Measurements from ENCODE around the gene MIGA2.

DNA sequence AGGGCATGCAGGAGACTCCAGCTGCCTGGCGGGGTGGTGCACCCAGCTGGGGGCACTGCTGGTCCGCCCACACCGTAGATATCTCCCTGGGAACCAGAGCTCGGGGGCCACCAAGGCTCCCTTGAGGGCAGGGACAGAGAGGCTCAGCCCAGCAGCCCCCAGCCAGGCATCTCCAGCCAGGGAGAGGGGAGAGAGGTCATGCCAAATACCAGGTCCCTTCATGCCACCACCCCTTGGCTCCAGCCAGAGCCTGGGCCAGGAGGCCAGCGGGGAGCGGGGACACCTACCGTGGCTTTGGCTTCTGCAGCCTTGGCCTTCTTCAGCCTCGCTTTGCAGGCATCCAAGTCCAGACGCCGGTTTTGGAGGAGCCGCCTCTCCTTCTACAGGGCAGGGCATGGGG, 22.3 kb upstream of the MIGA2 start:
- TF ChIP-seq CREB1 (CRISPR knock-in tag; IDR thresholded peaks at IDR 0.05; ENCODE audit: low read depth) (no peak), POLR2AphosphoS5 (IDR thresholded peaks at IDR 0.05; ENCODE audit: low read depth) (no peak), EZH2 (IDR thresholded peaks at IDR 0.05; ENCODE audit: low read depth, unreplicated experiment) (no peak), JUNB (IDR thresholded peaks at IDR 0.05; ENCODE audit: unreplicated experiment) (no peak)
- TF ChIP-seq, protein P1, sequence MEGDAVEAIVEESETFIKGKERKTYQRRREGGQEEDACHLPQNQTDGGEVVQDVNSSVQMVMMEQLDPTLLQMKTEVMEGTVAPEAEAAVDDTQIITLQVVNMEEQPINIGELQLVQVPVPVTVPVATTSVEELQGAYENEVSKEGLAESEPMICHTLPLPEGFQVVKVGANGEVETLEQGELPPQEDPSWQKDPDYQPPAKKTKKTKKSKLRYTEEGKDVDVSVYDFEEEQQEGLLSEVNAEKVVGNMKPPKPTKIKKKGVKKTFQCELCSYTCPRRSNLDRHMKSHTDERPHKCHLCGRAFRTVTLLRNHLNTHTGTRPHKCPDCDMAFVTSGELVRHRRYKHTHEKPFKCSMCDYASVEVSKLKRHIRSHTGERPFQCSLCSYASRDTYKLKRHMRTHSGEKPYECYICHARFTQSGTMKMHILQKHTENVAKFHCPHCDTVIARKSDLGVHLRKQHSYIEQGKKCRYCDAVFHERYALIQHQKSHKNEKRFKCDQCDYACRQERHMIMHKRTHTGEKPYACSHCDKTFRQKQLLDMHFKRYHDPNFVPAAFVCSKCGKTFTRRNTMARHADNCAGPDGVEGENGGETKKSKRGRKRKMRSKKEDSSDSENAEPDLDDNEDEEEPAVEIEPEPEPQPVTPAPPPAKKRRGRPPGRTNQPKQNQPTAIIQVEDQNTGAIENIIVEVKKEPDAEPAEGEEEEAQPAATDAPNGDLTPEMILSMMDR (conservative IDR thresholded peaks at IDR 0.05; ENCODE audit: low read depth in 2 of 2): no peak
